GM12892 (cell line): ENCODE measurements around the gene RFX4.

Experiments used
- POLR2A ChIP-seq: IDR thresholded peaks from 2 replicates; pipeline ENCODE4 v1.6.1; 2011; ENCODE audit warnings: low read depth, low read length, control low read depth
- POLR2AphosphoS5 ChIP-seq: IDR thresholded peaks from 2 replicates; pipeline ENCODE4 v1.6.1; 2011; ENCODE audit warnings: low read depth, low read length, control low read depth
- TAF1 ChIP-seq: IDR thresholded peaks from 2 replicates; pipeline ENCODE4 v1.6.1; 2011; ENCODE audit warnings: low read depth, mild to moderate bottlenecking, control low read depth, low read length, borderline replicate concordance

- no peak for TF ChIP-seq POLR2A
- TF ChIP-seq POLR2AphosphoS5 = no peak
- no peak for TF ChIP-seq TAF1
Measured at GRCh38 chr12:106721915-106722314, 139.1 kb downstream of the RFX4 start.
